Bladder microvascular endothelial cell (primary cell): ENCODE measurements around the gene ZNF275. TPM values are rescaled to one million over a fixed set of nuclear protein-coding genes. Genes with fewer than 3 reads are reported as not detected.

Source experiments
- total RNA-seq: library from RNA; depleted of rRNA; stranded (reverse); fragments of >200 nt; gene quantifications from 2 replicates; pipeline ENCODE4 v1.2.3, GENCODE V29; 2014

Gene ZNF275
- total RNA-seq: 2.8 and 5.5 TPM in 2 replicates

DNA sequence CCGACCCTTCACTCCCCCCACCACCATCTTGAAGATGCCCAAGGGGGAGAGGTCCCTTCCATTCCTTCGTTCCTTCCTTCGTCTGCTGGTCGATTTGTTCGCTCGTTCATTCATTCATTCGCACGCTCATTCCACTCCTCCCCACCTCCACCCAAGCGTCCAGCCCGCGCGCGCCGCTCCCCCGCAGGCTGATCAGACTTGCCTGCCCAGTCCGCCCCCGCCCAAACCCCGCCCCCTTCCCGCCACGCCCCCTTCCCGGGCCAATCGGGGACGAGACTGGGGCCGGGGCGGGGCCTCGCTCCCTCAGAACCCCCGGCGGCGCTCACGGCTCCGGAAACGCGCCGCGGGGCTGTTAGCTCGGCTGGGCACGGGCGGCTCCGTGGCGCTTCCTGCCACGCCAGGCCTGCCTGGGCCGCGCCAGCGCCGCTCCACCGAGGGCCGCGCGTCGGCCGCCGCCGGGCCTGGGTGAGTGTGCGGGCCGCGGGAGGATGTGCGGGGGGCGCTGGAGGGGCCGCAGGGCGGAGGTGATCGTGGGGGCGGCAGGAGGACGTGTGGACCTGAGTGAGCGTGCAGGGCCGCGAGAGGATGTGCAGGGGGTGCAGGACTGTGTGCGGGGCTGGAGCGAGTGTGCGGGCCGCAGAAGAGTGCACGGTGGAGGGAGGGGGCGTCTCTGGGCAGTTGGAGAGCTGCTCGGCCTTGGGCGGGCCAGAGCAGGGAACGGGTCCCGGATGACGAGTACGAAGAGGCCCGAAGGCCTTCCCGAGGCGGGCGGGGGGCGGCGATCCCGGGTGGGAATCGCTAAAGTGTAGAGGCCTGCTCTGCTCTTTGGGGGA is at the start of gene ZNF275:
TSS of gene ZNF275 (plus strand) at position 333 of the 833 bp plus-strand sequence. CDS start 2,527 bp downstream, outside the sequence.

GRCh38 chrX:153321381-153322124 is 12.4 kb upstream of the ZNF275 start, which contains the start of gene PNMA6F:
TSS of gene PNMA6F (minus strand) at chrX:153321767. CDS start at chrX:153320674, 1,093 bp downstream.

GRCh38 chrX:153401133-153401764 is 67.3 kb downstream of the ZNF275 start, which contains the start of gene PNMA6E:
TSS of gene PNMA6E (minus strand) at chrX:153401350. CDS start at chrX:153398849, 2,501 bp downstream.

Other genes starting within 250 kb of the ZNF275 start
- not detected in 2 replicates for gene MAGEA1, start 154.9 kb upstream of the ZNF275 start, total RNA-seq
- gene PNMA6F, start 12.4 kb upstream of the ZNF275 start, total RNA-seq: not detected in 2 replicates
- not detected in 2 replicates for gene PNMA6E, start 67.2 kb downstream of the ZNF275 start, total RNA-seq
- gene ZFP92, start 77.3 kb downstream of the ZNF275 start, total RNA-seq: under 0.01 and 0.69 TPM in 2 replicates
- gene TREX2, start 111.9 kb downstream of the ZNF275 start, total RNA-seq: 2.1 and 7.3 TPM in 2 replicates
- 15.9 and 21.5 TPM in 2 replicates for gene HAUS7, start 136.4 kb downstream of the ZNF275 start, total RNA-seq
- gene BGN, start 160.8 kb downstream of the ZNF275 start, total RNA-seq: 4.4 and 81.7 TPM in 2 replicates
- gene ATP2B3, start 183.5 kb downstream of the ZNF275 start, total RNA-seq: under 0.01 TPM in 1 of 2 replicates, not detected in the other